Lower leg skin (tissue), 3 donors: ENCODE measurements around the gene EFHC1.

Source experiments
- POLR2A ChIP-seq, 2 donors: fragments of 450-650 bp; IDR thresholded peaks; one replicate each; pipeline ENCODE4 v1.6.1; 2016 to 2017; ENCODE audit warnings: antibody characterized with exemption in 2 of 2, mild to moderate bottlenecking in 1 of 2, moderate library complexity in 1 of 2
- TF ChIP-seq, protein P1 (sequence below), 3 donors: fragments of 450-650 bp; IDR thresholded peaks; one replicate each; pipeline ENCODE4 v1.5.1; 2016; ENCODE audit warnings: antibody characterized with exemption in 3 of 3, mild to moderate bottlenecking in 3 of 3, moderate library complexity in 2 of 3

DNA sequence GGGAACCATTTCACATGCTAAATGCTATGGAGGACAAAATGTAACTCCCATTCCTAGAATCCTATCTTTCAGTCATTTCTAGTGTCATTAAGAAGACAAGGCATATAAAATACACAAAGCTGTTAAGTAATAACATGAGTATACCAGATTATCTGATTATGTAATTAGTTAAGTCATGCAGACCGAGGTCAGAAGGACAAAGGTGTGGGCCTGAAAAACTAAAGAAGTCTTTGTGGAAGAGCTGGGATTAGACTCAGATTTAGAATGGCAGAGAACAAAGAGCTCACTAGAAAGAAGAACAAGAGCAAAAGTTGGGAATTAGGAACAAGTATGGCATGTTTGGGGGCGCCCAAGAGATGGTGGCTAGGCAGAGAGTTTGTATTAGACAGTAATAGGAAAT lies 37.0 kb downstream of the EFHC1 start:
- TF ChIP-seq, protein P1, sequence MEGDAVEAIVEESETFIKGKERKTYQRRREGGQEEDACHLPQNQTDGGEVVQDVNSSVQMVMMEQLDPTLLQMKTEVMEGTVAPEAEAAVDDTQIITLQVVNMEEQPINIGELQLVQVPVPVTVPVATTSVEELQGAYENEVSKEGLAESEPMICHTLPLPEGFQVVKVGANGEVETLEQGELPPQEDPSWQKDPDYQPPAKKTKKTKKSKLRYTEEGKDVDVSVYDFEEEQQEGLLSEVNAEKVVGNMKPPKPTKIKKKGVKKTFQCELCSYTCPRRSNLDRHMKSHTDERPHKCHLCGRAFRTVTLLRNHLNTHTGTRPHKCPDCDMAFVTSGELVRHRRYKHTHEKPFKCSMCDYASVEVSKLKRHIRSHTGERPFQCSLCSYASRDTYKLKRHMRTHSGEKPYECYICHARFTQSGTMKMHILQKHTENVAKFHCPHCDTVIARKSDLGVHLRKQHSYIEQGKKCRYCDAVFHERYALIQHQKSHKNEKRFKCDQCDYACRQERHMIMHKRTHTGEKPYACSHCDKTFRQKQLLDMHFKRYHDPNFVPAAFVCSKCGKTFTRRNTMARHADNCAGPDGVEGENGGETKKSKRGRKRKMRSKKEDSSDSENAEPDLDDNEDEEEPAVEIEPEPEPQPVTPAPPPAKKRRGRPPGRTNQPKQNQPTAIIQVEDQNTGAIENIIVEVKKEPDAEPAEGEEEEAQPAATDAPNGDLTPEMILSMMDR (IDR thresholded peaks at IDR 0.05): no peak
- no peak for TF ChIP-seq POLR2A (IDR thresholded peaks at IDR 0.05)
